Epithelial cell of esophagus (primary cell): Measurements from ENCODE around the gene PCBP4.

Experiments used
- DNase-seq: peaks from one replicate; pipeline ENCODE4 v3.0.0; 2010; ENCODE audit warnings: low read depth
- H3K4me3 ChIP-seq: 2 replicates; pipeline ENCODE4 v1.5.1; 2011; ENCODE audit warnings: mild to moderate bottlenecking, low read length, control low read depth
- CTCF ChIP-seq: IDR thresholded peaks from 2 replicates; pipeline ENCODE4 v1.5.1; 2011; ENCODE audit warnings: low read depth, mild to moderate bottlenecking, low read length, control low read depth, inconsistent platforms; ENCODE audit not compliant: insufficient read depth; ENCODE audit errors: missing control alignments

Gene PCBP4

GRCh38 chr3:51916418-51916817 is 50.8 kb downstream of the PCBP4 start:
- no peak overlapping the region for H3K4me3 ChIP-seq
- no peak for TF ChIP-seq CTCF
- no peak for DNase-seq

- peak; percentile 63 for DNase-seq
- no peak for TF ChIP-seq CTCF
- no peak overlapping the region for H3K4me3 ChIP-seq
Observed at GRCh38 chr3:51908026-51908425, 59.2 kb downstream of the PCBP4 start.
